NCI-H526 (cell line): ENCODE data around the gene MAP3K13.
"Not testable (repeated sequence)": the region's sequence is repeated elsewhere in the genome, so short reads cannot be mapped to it uniquely, and the experiment has no call there.

ENCODE experiments used
- DNase-seq, 2 experiments: peaks; one replicate each; lab custom pipeline; 2025; lab: John Stamatoyannopoulos, UW

The MAP3K13 gene

DNA sequence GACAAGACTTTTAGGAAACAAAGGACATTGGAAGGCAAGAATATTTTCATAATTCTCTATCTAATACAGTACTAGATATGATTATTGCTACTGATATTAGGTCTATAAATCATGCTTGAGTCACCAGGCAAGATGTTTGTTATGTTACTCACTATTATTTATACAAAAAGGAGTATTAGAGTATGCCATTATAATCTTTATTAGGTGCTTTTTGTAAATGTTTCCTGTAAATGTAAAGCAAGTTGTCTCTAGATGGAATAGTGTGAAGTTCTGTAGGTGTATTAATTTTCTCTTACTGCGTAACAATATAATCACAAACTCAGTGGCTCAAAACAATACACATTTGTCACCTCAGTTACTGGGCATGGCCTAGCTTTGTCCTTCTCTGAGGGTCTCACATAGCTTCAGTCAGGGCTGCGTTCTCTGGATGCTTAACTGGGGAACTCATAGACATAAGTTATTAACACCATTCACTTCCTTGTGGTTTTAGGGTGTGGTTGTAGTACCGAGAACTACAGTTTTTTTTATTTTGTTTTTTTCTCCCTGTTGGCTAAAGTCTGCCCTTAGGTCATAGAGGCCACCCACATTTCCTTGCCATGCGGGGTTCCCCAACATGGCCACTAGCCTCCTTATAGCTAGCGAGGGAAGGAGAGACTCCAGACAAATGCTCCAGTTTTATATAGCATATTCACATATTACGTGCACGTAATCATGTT lies 20.3 kb upstream of the MAP3K13 start:
- no peak for DNase-seq

DNA sequence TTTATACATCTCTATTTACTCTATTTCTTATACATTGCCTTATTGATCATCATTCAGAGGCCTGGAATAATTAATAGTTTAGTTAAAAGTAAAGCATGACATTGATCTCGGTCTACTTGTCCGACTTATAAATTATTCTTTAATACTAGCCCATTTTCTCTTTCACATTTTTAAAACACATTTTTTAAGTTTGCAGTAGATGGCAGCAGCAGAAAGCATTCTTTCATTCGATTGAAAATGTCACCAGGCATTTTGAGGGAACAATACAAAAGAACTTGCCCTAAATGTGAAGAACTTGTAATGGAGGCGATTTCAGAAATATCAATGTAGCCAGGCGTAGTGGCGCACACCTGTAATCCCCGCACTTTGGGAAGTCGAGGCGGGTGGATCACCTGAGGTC lies 15.5 kb upstream of the MAP3K13 start:
- DNase-seq = no peak

DNA sequence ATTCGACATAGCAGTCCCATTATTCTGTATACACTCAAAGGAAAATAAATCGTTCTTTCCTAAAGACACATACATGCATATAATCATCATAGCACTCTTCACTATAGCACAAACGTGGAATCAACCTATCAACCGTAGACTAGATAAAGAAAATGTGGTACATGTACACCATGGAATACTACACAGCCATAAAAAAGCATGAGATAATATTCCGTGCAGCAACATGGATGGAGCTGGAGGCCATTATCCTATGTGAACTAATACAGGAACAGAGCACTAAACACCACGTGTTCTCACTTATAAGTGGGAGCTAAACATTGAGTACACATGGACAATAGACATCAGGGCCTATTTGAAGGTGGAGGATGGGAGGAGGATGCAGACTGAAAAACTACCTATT lies 12.1 kb upstream of the MAP3K13 start:
- no peak for DNase-seq

DNA sequence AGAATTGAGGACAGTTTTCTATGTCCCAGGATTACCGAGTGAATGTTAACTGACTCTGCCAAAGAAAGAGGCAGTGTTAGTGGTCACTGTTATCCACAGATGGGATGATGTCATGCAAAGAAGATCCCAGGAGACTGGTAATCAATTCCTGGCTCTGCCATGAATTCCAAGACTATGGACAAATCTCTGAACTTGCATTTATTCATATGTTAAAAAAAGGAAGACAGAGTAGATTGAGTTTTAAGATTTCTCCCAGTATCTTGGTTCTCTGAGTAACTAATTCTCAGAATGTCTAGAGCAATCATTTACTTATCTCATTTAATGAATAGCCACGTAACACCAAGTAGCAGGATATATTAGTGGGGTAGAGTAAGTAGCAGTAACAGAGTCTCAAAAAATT lies 11.5 kb upstream of the MAP3K13 start:
- DNase-seq = no peak

DNA sequence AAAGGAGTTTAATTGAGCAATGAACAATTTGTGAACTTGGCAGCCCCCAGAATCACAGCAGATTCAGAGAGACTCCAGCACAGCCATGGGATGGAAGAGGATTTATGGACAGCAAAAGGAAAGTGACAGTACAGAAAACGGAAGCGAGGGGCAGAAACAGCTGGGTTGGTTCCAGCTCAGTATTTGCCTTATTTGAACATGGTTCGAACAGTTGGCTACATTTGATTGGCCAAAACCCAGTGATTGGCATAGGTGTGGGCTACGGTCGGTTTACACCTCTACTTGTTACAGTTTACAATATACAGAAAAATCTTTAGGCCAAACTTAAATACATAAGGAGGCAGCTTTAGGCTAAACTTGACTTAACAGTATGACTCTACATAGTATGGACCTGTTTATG lies 9.7 kb upstream of the MAP3K13 start:
- no peak for DNase-seq

DNA sequence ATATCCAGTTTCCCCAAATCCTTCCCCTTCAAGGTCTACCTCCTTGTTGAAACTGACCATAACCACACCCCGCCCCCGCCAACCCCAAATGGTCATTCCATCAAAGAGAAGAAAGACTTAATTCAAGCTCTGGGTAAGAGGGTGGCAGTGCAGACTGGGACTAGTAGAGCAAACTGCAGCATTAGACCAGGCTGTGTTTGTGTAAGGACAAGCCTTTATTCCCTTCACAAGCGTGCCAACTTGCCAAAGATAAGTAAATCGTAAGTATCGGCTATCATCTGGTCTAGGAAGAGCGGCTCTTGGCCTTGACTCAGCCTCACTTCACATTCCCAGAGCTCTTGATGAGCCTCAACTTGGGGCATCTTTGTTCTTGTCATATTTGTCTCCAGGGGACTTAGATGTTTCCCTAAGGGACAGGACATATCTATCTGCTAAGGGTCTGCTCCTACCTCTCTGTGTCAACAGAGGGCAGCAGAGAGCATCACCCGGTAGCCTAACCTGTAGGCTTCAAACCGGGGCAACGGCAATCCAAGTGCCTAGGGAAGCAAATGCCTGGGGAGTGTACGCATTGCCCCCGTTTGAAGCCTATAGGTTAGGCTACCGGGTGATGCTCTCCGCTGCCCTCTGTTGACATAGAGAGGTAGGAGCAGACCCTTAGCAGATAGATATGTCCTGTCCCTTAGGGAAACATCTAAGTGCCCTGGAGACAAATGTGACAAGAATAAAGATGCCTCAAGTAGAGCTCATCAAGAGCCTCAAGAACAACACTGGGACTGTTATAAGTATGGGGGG lies 8.9 kb upstream of the MAP3K13 start:
- peak; percentile 92 to 96 for DNase-seq

DNA sequence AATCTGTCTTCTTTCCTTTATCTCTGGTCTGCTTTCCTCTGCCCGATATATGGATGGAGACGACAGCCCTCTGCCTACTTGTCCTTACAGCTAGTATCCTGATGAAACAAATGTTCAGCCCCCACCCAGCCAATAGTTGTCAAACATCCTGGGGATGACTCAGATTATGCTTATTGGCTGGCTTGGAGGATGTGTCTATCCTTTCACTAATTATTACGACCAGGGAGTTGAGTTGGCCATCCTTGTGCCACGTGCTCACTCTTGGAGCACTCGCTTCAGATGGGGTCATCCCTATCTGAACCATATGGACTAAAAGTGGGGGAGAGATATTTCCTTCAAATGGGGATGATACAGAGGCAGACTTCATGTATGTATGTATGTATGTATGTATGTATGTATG lies 6.4 kb upstream of the MAP3K13 start:
- DNase-seq = no peak

DNA sequence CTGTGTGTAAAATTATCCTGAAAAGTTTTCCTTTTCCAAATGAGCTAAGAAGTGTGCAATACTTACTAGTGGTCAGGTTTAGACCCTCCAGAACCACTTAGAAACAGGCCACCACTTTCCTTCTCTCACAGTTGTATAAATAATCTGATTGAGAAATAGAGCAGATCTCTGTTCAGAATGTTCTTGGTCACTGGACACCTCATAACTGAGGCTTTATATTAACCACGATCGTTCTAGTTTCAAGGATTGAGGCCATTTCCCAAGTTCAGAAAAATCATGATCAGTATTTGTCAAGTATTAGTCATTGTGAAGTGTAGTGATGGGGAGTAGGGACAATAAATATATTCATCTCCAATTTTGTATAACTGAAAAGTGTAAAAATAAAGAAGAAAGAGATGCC lies 1.0 kb upstream of the MAP3K13 start:
- DNase-seq = no peak

DNA sequence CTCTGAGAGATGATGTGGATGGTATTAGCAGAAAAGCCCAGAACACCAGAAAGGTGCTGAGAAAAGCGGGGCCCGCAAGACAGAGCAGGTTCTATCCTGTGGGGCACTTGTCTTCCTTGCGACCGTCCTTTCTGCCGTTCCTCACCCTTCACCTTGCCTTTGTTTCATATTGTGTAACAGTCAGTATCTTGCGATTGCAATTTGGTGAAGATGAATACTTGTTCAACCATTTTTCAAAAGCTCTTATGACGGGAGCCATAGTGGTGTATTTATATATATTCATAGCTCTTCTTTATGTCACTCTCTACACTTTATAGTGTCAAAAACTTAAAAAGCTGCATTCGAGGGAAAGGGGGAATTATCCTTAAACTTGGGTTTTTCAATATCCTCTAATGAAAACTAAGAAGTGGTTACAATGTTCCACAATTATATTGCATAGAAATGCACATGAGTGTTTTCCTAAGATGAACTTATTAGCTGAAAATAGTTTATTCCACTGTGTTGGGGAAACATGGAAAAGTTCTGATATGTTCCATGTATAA lies 797 bp downstream of the MAP3K13 start:
- no peak for DNase-seq

DNA sequence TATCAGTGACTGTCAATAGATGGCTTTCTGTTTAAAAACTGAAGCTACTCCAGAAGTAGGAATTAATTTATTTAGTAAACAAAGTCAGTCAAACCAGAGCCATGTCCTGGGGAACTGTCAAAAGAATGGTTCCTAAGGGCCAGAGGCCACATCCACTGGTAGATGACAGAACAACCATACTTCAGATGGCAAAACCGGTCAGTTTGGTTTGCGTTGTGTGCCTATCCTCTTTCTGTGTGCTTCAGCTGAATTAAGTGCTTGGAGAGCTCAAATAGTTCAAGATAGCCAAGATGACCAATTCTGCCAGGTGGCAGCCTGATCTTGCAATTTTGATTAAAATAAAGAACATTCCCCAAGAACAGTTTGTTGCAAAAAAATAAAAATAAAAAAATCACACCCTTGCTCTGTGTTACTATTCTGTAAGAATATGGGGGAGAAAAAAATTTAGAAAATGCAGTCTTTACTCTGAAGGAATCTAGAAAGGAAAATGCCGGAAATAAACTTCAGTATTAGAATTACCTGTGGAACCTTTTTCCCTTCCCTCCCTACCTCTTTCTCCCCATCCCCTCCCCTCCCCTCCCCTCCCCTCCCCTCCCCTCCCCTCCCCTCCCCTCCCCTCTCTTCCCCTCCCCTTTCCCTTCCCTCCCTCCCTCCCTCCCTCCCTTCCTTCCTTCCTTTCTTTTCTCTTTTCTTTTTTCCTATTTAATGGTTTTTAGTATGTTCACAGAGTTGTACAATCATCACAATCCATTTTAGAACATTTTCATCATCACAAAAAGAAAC lies 2.5 kb downstream of the MAP3K13 start:
- peak; percentile 41 to 77 for DNase-seq

DNA sequence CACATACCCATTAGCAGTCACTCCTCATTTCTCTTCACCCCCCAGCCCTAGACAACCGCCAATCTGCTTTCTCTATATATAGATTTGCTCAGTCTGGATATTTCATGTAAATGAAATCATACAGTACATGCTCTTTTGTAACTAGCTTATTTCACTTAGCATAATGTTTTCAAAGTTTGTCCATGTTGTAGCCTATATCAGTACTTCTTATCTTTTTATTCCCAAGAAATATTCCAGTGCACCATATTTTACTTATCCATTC lies 3.1 kb downstream of the MAP3K13 start:
- no peak for DNase-seq

DNA sequence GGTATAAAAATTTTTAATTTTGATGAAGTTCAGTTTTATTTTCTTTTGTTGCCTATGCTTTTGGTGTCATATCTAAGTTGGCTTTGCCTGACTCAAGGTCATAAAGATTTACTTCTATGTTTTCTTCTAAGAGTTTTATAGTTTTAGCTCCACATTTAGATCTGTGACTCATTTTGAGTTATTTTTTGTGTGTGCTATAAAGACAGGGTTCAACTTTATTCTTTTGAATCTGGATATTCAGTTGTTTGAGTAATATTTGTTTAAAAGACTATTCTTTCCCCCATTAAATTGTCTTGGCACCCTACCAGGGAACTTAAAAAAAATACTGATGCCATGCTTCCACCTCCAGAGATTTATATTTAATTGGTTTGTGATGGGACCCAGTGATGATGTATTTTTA lies 4.0 kb downstream of the MAP3K13 start:
- no peak for DNase-seq

DNA sequence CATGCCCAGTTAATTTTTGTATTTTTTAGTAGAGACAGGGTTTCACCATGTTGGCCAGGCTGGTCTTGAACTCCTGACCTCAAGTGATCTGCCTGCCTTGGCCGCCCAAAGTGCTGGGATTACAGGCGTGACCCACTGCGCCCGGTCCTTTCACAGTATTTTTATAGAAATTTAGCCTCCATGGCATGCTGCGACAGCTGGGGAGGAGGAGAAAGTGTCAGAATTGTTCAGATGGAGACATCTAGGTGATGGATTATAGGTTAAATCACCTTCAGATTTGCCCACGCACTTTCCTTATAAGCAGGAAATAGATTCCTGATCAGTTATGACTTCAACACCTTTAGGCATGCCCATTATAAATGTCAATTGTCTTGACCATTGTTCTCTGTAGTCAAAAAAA lies 7.4 kb downstream of the MAP3K13 start:
- DNase-seq = not testable (repeated sequence)

DNA sequence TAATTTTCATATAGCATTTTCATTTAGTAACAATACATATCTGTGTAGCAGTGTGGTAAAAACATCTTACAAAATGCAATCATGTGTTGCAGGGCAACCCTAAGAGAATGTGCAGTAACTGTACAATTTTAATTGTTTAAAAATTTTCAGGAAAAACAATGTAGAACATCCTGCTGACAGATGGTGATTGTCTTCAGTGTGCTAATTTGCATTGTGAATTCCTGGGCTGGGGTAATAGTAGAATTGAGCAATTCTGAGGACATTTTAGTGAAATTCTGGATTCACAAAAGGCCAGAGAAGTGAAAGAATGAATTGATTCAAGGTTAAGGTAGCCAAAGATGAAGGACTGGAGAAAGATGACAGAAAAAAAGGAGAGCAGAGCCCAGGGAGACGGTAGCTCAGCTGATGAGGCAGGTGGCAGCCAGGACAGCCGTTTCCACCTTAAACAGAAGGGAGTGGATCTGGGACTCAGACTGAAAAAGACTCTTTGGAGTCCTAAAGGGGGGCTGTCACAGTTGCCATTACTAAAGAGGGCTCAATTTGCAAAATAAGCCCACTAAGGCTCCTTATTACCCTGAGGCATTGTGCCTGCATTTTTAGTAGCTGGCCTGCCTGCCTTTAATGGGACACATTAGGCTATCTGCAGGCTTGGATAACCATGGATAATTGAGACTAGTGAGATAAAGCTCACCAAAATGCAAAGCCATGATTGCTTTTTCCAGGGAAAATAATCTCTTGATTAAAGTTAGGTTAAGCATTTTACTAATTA lies 8.6 kb downstream of the MAP3K13 start:
- peak in 1 of 2 experiments; percentile 54 for DNase-seq

DNA sequence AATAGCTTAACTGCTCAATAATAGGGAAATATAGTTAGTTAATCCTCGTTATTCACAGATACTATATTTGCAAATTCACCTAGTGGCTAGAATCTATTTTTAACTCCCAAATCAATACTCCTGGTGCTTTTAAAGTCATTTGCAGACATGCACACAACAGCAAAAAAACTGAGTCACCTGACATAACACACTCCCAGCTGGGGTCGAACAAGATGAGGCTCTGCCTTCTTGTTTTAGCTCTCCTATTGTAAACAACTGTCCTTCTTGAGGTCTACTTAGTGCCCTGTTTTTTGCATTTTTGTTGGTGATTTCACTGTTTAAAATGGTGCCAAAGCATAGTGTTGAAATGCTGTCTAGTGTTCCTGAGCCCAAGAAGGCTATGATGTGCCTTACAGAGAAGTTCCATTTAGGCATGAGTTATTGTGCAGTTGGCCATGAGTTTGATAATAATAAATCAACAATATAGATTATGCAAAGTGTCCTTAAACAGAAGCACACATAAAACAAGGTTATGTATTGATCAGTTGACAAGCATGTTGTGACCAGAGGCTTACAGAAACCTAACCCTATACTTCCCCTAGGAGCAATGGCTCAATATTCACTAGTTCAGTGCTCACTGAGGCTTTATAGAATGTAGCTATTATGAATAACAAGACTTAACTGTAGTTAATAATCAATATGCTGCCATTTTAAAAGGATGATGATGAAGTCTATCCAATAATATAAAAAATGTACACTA lies 18.6 kb downstream of the MAP3K13 start:
- no peak for DNase-seq

DNA sequence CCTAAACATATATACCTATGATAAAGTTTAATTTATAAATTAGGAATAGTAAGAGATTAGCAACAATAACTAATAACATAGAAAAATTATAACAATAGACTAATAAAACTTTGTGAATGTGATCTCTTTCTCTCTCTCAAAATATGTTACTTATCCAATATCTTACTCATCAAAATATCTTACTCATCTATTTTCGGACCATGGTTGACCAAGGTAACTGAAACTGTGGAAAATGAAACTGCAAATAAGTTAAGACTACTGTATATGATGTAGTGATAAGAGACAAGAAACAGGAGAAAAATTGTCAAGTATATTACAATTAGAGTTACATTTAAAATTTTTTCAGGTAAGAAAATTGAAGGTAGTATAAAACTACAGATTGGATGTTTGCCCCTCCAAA lies 19.2 kb downstream of the MAP3K13 start:
- DNase-seq = no peak

DNA sequence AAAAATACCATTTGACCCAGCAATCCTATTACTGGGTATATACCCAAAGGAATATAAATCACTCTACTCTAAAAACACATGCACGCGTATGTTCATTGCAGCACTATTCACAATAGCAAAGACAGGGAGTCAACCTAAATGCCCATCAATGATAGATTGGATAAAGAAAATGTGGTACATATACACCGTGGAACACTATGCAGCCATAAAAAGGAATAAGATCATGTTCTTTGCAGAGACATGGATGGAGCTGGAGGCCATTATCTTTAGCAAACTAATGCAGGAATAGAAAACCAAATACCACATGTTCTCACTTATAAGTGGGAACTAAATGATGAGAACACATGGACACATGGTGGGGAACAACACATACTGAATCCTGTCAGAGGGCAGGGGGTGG lies 23.6 kb downstream of the MAP3K13 start:
- not testable (repeated sequence) for DNase-seq

DNA sequence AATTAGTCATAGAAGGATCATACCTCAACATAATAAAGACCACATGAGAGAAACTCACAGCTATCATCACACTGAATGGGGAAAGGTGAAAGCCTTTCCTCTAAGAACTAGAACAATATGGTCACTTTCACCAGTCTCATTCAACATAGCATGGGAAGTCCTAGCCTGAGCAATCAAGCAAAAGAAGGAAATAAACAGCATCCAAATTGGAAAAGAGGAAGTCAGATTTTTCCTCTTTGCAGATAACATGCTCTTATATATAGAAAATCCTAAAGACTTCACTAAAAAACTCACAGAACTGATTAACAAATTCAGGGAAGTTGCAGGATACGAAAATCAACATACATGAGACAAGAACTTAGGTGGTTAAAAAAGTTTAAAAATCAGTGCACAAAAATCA lies 24.7 kb downstream of the MAP3K13 start:
- no peak for DNase-seq

DNA sequence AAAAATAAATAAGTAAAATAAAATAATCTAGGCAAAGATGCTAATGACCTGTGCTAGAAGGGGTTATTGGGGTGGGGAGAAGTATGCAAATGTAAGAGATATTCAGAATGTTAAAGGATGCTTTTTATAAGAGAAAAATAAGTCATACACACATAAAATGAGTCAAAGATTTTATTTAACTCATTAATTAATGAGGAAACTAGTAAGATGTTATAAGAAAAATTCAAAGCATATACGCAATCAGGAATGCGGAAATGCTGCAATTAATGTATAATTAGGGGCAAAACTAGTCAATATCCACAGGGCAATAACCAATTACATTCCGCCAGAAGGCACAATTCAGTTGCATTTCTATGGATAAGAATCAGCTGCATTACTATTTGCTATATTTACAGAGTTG lies 30.1 kb downstream of the MAP3K13 start:
- no peak for DNase-seq

DNA sequence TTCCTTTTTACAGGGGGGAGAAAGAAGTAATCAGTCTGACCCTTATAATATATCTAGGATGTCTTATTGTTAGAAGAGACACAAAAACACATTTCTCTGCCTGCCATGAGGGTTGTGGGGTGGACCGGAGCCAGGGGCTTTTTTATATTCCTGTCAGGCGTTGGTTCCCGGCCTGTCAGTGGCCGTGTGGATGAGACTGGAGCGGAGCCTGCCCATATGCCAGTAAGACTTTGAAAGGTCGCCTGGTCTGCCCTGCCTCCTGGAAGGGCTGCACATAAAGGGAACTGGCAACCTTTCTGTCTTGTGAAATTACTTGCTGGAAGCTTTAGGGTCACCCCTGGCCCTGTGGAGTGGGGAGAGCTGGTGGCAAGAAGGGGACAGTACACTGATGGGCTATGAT lies 34.7 kb downstream of the MAP3K13 start:
- DNase-seq = no peak
